IPS-20b (cell line): ENCODE measurements around the gene SCN4A.
"Not testable (repeated sequence)": the region's sequence is repeated elsewhere in the genome, so short reads cannot be mapped to it uniquely, and the experiment has no call there.

ENCODE experiments used
- H3K27ac ChIP-seq: one replicate; pipeline ENCODE4 v1.5.1; 2013; ENCODE audit warnings: low read length
- H3K27me3 ChIP-seq: 2 replicates; pipeline ENCODE4 v1.6.1; 2013; ENCODE audit warnings: mild to moderate bottlenecking, low read length, inconsistent platforms; ENCODE audit not compliant: insufficient read depth
- H3K36me3 ChIP-seq: 2 replicates; pipeline ENCODE4 v1.6.1; 2013; ENCODE audit warnings: low read depth, mild to moderate bottlenecking, inconsistent platforms, low read length, moderate library complexity; ENCODE audit not compliant: insufficient read depth
- H3K4me1 ChIP-seq: 2 replicates; pipeline ENCODE4 v1.6.1; 2013; ENCODE audit warnings: mild to moderate bottlenecking, control low read depth, inconsistent platforms, low read length, moderate library complexity; ENCODE audit not compliant: insufficient read depth
- H3K4me3 ChIP-seq: 2 replicates; pipeline ENCODE4 v1.5.1; 2013; ENCODE audit warnings: mild to moderate bottlenecking, low read length, inconsistent platforms
- H3K9ac ChIP-seq: 2 replicates; pipeline ENCODE4 v1.6.1; 2013; ENCODE audit warnings: low read depth, mild to moderate bottlenecking, inconsistent platforms, low read length, moderate library complexity
- H3K9me3 ChIP-seq: 2 replicates; pipeline ENCODE4 v1.6.1; 2013; ENCODE audit warnings: mild to moderate bottlenecking, low read depth, low read length, inconsistent platforms; ENCODE audit not compliant: insufficient read depth

The SCN4A gene

GRCh38 chr17:63894821-63895220 lies 77.9 kb downstream of the SCN4A start:
- H3K27me3 ChIP-seq, H3K27ac ChIP-seq, H3K36me3 ChIP-seq, H3K9ac ChIP-seq, H3K4me1 ChIP-seq, H3K4me3 ChIP-seq, H3K9me3 ChIP-seq: not testable (repeated sequence)

GRCh38 chr17:63894021-63894420 lies 78.7 kb downstream of the SCN4A start:
- H3K4me3 ChIP-seq, H3K36me3 ChIP-seq, H3K27ac ChIP-seq, H3K9me3 ChIP-seq, H3K27me3 ChIP-seq, H3K4me1 ChIP-seq, H3K9ac ChIP-seq: not testable (repeated sequence)

GRCh38 chr17:63892316-63893037 lies 80.2 kb downstream of the SCN4A start:
- not testable (repeated sequence) for H3K4me3 ChIP-seq, H3K9me3 ChIP-seq, H3K27ac ChIP-seq, H3K27me3 ChIP-seq, H3K36me3 ChIP-seq, H3K4me1 ChIP-seq, H3K9ac ChIP-seq

GRCh38 chr17:63889026-63889848 lies 83.5 kb downstream of the SCN4A start:
- H3K4me1 ChIP-seq, H3K4me3 ChIP-seq, H3K27ac ChIP-seq, H3K9me3 ChIP-seq, H3K9ac ChIP-seq, H3K36me3 ChIP-seq, H3K27me3 ChIP-seq: not testable (repeated sequence)
